T-helper 9 cell (primary cell): Measurements from ENCODE around the gene FAM53B.

Source experiments
- DNase-seq: peaks from one replicate; pipeline ENCODE4 v3.0.0-alpha.2; 2020

The FAM53B gene

GRCh38 chr10:124728071-124728829 lies 15.9 kb downstream of the FAM53B start:
- DNase-seq, result no peak

GRCh38 chr10:124727361-124727960 lies 16.7 kb downstream of the FAM53B start:
- DNase-seq, result no peak

DNA sequence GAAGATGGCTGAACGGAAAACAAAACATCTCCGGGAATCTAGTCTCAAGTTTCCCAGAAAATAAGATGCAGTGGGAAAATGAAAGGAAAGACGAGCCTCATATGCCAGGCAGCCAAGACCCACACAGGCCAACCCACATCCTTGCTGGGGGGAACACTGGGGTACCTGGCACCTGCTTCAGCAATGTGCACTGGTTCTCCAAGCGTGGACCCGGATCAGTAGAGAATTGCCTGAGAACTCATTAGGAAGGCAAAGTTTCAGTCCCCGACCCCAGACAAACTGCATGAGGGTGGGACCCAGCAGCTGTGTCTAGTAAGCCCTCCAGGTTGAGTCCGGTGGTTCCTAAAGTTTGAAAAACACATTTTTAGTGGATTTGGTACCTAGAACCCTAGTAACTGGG lies 18.4 kb downstream of the FAM53B start:
- no peak for DNase-seq

- no peak for DNase-seq
Observed at GRCh38 chr10:124725171-124725631, 19.0 kb downstream of the FAM53B start.

- no peak for DNase-seq
Observed at GRCh38 chr10:124724279-124725027, 19.7 kb downstream of the FAM53B start.

- no peak for DNase-seq
Observed at GRCh38 chr10:124723826-124724225, 20.4 kb downstream of the FAM53B start.

- no peak for DNase-seq
Observed at GRCh38 chr10:124722798-124723783, 21.1 kb downstream of the FAM53B start.

DNA sequence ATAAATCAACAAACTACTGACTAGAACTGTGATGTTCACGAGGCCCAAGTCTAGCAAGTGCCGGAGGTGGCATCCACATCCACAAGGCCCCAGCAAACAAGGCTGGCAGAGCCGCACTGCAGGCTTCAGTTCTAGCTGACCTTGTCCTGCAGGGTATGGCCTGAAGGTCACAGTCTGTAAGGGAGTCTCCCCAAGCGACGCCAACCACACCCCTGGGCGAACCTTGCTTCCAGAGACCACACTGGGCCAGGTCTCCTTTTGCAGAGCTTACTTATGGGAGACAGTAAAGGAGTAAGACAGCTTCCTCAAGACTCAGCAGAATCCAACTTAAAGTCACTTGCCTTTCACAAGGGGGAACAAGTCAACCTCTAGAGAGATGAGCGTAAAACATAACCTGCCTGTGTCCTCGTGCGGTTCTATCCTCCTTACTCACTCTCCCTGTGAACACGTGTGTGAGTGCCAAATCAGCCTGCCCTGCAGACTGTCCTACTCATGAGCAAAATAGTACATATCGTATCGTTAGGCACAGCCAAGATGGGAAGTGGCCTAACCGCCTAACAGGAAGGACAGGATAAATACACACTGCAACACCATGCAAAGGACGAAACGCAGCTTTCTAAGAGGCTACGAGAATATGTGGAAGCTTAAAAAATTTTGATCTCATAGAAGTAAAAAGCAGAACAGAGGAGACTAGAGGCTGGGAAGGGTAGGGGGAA lies 22.7 kb downstream of the FAM53B start:
- no peak for DNase-seq

DNA sequence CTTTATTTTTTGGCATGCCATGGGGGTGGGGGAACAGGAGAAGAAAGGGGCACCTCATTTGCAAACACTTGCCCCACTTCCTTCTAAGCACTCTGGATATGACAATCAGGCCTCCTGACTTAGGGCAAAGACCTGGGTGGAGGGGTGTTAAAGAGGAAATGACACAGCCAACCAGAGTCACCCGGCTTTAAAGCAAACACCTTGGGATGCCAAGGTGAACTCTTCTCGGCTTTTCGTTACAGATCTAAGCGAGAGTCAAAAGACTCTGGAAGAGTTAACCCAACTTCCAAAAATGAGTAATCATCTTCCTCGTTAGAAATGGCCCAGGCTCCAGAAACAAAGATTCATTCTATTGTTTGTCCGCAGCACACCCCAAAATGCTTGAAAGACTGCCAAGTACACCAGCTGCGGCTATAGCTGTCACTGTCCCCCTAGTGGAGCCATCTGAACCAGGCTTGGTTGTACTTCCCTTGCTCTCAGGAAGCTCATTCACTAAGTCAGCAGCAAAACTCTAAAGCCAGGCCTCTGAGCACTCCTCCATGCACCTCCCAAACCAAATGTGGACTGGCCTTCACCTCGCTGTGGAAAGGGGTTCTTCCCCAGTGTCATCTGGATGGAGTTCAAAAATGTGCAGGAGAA lies 24.8 kb downstream of the FAM53B start:
- peak; percentile 60 for DNase-seq

- DNase-seq, result peak; percentile 69
Observed at GRCh38 chr10:124717911-124718741, 26.1 kb downstream of the FAM53B start.

DNA sequence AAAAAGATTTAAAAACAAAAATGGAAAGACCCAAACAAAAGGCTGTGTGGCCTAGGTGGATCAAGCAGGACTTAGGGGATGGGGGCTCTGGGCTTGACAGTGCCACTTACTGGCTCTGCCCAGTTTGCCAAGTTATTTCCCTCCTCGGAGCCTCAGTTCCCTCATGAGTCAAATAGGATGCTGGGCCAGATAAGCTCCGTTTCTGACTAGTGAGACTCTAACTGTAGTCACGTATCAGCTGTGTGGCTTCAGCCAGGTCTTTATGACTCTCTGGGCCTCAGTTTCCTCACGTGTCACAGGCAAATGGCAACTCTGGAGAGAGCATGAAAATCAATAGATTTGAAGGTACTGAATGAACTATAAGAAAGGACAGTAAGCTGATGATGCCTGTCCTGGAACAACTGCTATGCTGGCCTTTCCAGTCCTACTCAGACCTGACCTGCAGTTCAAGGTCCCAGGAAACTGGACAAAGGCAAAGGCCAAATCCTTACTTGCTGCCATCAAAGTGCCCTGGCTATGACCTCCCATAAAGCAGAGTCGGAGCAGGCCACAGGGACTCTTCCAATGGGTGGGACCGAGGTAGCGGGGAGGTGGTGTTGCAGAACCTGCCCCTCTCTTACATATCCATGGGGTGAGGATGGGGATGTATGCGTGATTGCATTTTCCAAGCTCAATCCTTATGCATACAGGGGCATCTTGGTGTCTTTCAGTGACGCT lies 27.0 kb downstream of the FAM53B start:
- no peak for DNase-seq

GRCh38 chr10:124716369-124716768 lies 27.8 kb downstream of the FAM53B start:
- no peak for DNase-seq

GRCh38 chr10:124715439-124715838 lies 28.7 kb downstream of the FAM53B start:
- DNase-seq, result no peak

- no peak for DNase-seq
Observed at GRCh38 chr10:124713679-124714255, 30.4 kb downstream of the FAM53B start.

DNA sequence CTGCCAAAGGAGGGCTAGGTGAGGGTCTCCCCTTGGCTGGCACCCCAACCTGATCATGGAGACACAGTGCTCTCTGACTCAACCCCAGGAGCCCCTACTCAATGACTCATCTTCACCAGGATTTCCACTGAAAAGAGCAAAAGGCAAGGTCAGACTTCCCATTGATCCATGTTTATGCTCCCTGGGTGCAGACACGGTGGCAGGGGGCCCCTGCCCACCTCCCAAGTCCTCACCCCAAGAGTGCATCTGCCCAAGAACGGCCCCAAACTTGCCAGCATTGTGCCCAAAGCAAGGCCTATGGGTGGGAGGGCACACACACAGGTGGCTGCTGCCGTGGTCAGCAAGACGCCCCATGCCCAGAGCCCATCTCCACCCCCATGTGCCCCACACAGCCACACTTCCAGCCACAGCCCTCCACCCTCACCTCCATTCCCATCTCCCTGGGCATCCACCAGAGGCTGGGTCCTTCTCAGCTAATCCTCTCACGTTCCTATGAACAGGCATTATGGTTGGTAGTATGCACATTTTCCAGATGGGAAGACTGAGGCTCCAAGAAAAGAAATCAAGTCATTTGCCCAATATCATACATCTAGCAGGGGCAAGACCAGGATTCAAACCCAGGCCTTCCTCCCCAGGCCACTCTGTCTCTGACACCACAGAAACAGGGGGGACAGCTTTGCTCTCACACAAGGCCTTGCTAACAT lies 31.3 kb downstream of the FAM53B start:
- DNase-seq, result no peak

DNA sequence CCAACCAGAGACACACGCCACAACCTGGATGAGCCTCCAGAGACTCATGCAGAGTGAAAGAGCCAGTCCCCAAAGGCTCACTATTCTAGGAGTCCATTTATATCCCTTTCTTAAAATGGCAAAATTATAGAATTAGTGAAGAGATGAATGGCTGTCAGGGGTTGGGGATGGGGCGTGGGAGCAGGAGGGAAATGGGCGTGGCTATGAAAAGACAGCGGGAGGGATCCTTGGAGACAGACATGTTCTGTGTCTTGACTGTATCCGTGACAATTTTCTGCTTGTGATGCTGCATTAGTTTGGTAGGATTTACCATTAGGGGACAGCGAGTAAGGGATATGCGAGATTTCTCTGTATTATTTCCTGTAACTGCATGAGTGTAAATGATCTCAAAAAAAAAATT lies 33.0 kb downstream of the FAM53B start:
- no peak for DNase-seq

DNA sequence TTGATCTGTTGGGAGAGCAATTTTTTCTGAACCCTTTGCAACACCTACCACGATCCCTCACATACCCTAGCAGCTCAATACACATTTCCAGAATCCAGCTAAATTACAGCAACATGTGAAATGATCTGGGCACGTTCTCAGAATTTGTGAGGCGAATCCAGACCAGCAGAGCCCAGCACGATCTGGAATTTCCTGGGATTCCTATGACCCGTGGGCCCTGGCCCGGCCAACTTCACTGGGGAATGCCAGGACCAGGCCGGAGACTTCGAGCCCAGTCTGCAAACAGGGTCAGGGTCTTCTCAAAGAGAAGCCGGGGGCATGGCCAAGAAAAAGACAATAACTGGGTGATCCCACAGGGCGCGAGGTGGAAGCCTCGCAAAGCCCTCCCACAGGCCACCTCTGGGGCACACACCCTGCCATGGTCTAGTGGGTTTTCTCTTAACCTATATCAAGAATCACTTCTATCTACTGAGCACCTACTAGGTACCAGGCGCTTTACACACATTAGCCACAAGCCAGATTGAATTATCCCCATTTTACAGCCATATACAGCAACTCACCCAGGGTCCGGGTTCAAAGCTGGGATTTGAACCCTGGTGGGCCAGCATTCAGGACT lies 33.8 kb downstream of the FAM53B start:
- no peak for DNase-seq

- DNase-seq, result no peak
Observed at GRCh38 chr10:124709861-124710260, 34.3 kb downstream of the FAM53B start.
